ENCODE measurements around the gene LTB4R2. TPM values are rescaled to one million over a fixed set of nuclear protein-coding genes. Genes with fewer than 3 reads are reported as not detected.

The LTB4R2 gene
- total RNA-seq = 10 to 100 TPM; 18.5 to 19.6 TPM

- H3K36me3 Mint-ChIP-seq (ENCODE audit: low read depth) = peaks cover 71% of the 10 kb centered on the region
- CTCF ChIA-PET = interaction anchor here (1.1 to 9.0 kb wide), 19 partner anchors 9 to 252 kb away, joined by 3 to 144 read pairs (median 16); partner anchors contain the start of genes ADCY4, CHMP4A, DHRS1 and KHNYN
- POLR2A ChIA-PET = interaction anchor here (0.7 to 9.3 kb wide), 17 partner anchors 10 to 160 kb away, joined by 3 to 97 read pairs (median 7); partner anchors contain the start of genes CBLN3, CHMP4A, DHRS1 and IPO4
- no peak for DNase-seq
- no peaks in the 10 kb centered on the region for H3K9me3 Mint-ChIP-seq
- peak within 1 kb of the TSS; percentile 96 for H3K27ac Mint-ChIP-seq
- H3K4me3 Mint-ChIP-seq = peak within 1 kb of the TSS; percentile 87
- peaks cover 63% of the 10 kb centered on the region for H3K4me1 Mint-ChIP-seq
- no peaks in the 10 kb centered on the region for H3K27me3 Mint-ChIP-seq
Observed at GRCh38 chr14:24309538-24310264, at the start of gene LTB4R2. Gene LTB4R2 (plus strand): TSS chr14:24310140. CDS start chr14:24310665, 525 bp downstream.

DNA sequence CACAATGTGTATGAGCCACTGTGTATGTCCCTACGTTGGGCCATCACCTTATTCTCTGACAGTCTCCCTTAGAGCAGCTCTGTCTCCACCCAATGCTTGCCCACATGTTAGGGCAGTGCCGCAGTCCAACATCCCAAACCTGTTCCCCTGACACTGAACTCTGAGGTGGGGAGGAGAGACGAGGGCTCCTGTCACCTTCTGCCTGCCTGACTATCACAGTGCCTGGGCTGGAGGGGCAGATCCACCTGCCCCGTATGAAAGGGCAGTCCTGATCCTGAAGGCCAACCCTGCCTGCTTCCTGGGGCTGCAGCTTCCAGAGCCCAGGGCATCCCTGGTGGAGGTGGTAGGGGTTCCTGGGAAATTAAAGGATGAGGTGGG is 49.2 kb upstream of the LTB4R2 start:
- POLR2A ChIA-PET = interaction anchor here (0.7 kb wide), 1 partner anchor 13 kb away, joined by 3 read pairs; no protein-coding TSS in a partner anchor
- CTCF ChIA-PET = no interaction called here
- no peak overlapping the region for H3K4me3 Mint-ChIP-seq

DNA sequence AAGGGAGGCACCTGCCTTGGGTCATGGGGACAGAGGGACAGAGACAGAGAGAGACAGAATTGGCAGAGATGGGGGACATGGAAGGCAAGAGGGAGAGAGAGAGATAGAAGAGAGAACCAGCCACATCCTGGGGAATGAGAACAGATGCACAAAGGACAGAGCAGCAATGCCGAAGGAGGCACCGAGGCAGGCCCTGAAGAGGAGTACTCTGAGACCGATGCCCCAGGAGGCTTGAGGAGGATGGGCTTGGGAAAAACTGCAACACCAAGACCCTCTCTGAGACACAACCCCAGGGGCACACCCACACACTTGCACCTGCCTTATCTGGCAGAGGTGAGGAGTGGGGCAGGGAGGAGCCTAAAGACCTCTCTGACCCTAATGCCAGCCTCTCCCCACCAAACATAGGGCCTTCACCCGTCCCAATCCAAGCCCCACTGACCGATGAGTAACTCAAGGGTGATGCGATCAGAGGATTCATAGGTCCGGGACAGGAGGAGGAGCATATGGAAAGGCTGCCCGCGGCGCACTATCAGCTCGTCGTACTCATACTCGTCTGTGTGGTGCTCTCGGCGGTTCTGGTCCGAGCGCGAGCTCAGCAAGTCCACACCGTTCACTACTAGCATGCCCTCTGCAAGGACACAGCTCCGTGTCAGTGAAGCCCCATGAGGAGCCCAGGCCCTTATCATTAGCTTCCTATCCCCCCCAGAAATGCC is 48.5 kb upstream of the LTB4R2 start:
- CTCF ChIA-PET = interaction anchor here (0.7 to 1.9 kb wide), 2 partner anchors 10 to 778 kb away, joined by 3 to 6 read pairs; partner anchors contain the start of gene RABGGTA
- Mint-ChIP-seq H3K9me3 (no peaks in the 10 kb centered on the region), H3K27ac (no peak overlapping the region), H3K36me3 (ENCODE audit: low read depth) (peaks cover 8% of the 10 kb centered on the region), H3K4me1 (no peaks in the 10 kb centered on the region), H3K27me3 (no peaks in the 10 kb centered on the region), H3K4me3 (no peak overlapping the region)
- POLR2A ChIA-PET = interaction anchor here (0.7 to 2.1 kb wide), 4 partner anchors 9 to 19 kb away, joined by 3 to 6 read pairs (median 4); partner anchors contain the start of gene TINF2
- DNase-seq = no peak

More for the DNA sequence above, 49.2 kb upstream of the LTB4R2 start:
- Mint-ChIP-seq H3K27ac (no peak overlapping the region), H3K36me3 (ENCODE audit: low read depth) (peaks cover 5% of the 10 kb centered on the region), H3K4me1 (no peaks in the 10 kb centered on the region), H3K9me3 (no peaks in the 10 kb centered on the region), H3K27me3 (no peaks in the 10 kb centered on the region)
- no peak for DNase-seq

GRCh38 chr14:24261969-24262327 is 48.0 kb upstream of the LTB4R2 start:
- Mint-ChIP-seq H3K9me3 (no peaks in the 10 kb centered on the region), H3K4me3 (no peak overlapping the region), H3K4me1 (no peaks in the 10 kb centered on the region), H3K27ac (no peak overlapping the region), H3K27me3 (no peaks in the 10 kb centered on the region), H3K36me3 (ENCODE audit: low read depth) (peaks cover 11% of the 10 kb centered on the region)
- DNase-seq = no peak
- ChIA-PET CTCF (interaction anchor here (0.7 to 1.9 kb wide), 2 partner anchors 9 to 779 kb away, joined by 3 to 6 read pairs; partner anchors contain the start of gene RABGGTA), POLR2A (interaction anchor here (1.1 to 2.1 kb wide), 3 partner anchors 10 to 20 kb away, joined by 3 to 6 read pairs (median 6); partner anchors contain the start of gene TINF2)

- ChIA-PET CTCF (interaction anchor here (1.9 kb wide), 1 partner anchor 8 kb away, joined by 6 read pairs; the partner anchor contains the start of gene RABGGTA), POLR2A (interaction anchor here (0.7 to 2.1 kb wide), 4 partner anchors 9 to 21 kb away, joined by 3 to 6 read pairs (median 4); partner anchors contain the start of genes RABGGTA and TINF2)
- H3K4me3 Mint-ChIP-seq = no peak within 1 kb of the TSS
- H3K4me1 Mint-ChIP-seq = no peaks in the 10 kb centered on the region
- H3K27me3 Mint-ChIP-seq = no peaks in the 10 kb centered on the region
- H3K36me3 Mint-ChIP-seq (ENCODE audit: low read depth) = peaks cover 14% of the 10 kb centered on the region
- no peak within 1 kb of the TSS for H3K27ac Mint-ChIP-seq
- H3K9me3 Mint-ChIP-seq = no peaks in the 10 kb centered on the region
- no peak for DNase-seq
Observed at GRCh38 chr14:24262821-24263733, 46.9 kb upstream of the LTB4R2 start, which contains the start of gene TGM1. Gene TGM1 (minus strand): TSS chr14:24263177. CDS start chr14:24262352, 825 bp downstream.

DNA sequence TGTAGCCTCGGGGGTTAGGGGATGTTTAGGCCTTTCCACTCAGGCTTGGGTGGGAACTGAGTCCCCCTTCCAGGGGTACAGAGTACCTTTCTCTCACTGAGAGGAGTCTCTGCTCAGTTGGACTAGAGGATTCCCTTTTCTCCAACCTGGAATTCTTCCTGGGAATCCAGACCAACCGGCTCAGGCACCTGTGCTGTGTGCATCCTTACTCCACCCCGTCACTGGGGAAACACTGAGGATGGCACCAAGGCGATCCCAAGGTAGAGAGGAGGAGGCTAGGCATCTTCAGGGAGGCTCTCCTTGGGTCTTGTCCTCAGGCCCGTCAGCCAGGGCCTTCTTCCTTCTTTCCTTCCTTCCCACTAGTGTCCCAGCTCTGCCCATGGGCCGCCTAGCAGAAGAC is 46.1 kb upstream of the LTB4R2 start:
- Mint-ChIP-seq H3K4me1 (no peaks in the 10 kb centered on the region), H3K27me3 (no peaks in the 10 kb centered on the region), H3K4me3 (no peak overlapping the region), H3K36me3 (ENCODE audit: low read depth) (peaks cover 14% of the 10 kb centered on the region), H3K9me3 (no peaks in the 10 kb centered on the region), H3K27ac (no peak overlapping the region)
- POLR2A ChIA-PET = interaction anchor here (0.6 kb wide), 1 partner anchor 102 kb away, joined by 3 read pairs; no protein-coding TSS in a partner anchor
- CTCF ChIA-PET = no interaction called here
- DNase-seq = no peak

DNA sequence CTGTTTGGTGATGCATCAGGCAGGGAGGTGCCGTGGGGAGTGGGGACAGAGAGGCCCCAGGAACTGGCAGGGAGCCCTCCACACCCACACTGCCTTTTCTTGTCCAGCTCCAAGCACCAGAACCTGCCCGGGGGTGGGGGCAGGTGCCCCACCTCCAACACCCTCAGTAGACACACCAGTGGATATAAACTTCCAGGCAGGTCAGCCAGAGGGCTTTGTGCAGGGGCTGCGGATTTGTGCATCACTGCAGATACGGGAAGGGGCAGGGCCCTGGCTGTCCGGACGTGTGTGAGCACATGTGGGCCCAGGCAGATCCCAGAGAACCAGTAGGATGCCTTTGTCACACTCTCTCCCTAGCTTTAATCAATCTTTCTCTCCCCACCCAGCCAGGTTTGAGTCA is 45.6 kb upstream of the LTB4R2 start:
- POLR2A ChIA-PET = interaction anchor here (0.6 to 1.5 kb wide), 3 partner anchors 16 to 166 kb away, joined by 3 to 5 read pairs (median 3); partner anchors contain the start of genes CBLN3 and KHNYN
- DNase-seq = no peak
- Mint-ChIP-seq H3K27ac (peak overlapping the region; percentile 31), H3K4me1 (no peaks in the 10 kb centered on the region), H3K4me3 (no peak overlapping the region), H3K36me3 (ENCODE audit: low read depth) (peaks cover 16% of the 10 kb centered on the region), H3K27me3 (no peaks in the 10 kb centered on the region), H3K9me3 (no peaks in the 10 kb centered on the region)
- CTCF ChIA-PET = no interaction called here

GRCh38 chr14:24266344-24267244 is 43.3 kb upstream of the LTB4R2 start:
- no peaks in the 10 kb centered on the region for H3K27me3 Mint-ChIP-seq
- ChIA-PET CTCF (no interaction called here), POLR2A (interaction anchor here (1.1 to 1.7 kb wide), 2 partner anchors 20 to 152 kb away, joined by 3 to 4 read pairs; partner anchors contain the start of genes DCAF11 and NRL)
- no peak for DNase-seq
- H3K36me3 Mint-ChIP-seq (ENCODE audit: low read depth) = peaks cover 18% of the 10 kb centered on the region
- no peak overlapping the region for H3K27ac Mint-ChIP-seq
- peaks cover 14% of the 10 kb centered on the region for H3K4me1 Mint-ChIP-seq
- no peak overlapping the region for H3K4me3 Mint-ChIP-seq
- H3K9me3 Mint-ChIP-seq = no peaks in the 10 kb centered on the region

- no peaks in the 10 kb centered on the region for H3K9me3 Mint-ChIP-seq
- CTCF ChIA-PET = no interaction called here
- no peak for DNase-seq
- POLR2A ChIA-PET = interaction anchor here (1.1 to 4.8 kb wide), 2 partner anchors 20 to 153 kb away, joined by 3 to 48 read pairs; partner anchors contain the start of genes DCAF11 and NRL
- H3K4me3 Mint-ChIP-seq = no peak overlapping the region
- H3K4me1 Mint-ChIP-seq = peaks cover 23% of the 10 kb centered on the region
- peaks cover 18% of the 10 kb centered on the region for H3K36me3 Mint-ChIP-seq (ENCODE audit: low read depth)
- no peak overlapping the region for H3K27ac Mint-ChIP-seq
- H3K27me3 Mint-ChIP-seq = no peaks in the 10 kb centered on the region
Observed at GRCh38 chr14:24267516-24267915, 42.4 kb upstream of the LTB4R2 start.

DNA sequence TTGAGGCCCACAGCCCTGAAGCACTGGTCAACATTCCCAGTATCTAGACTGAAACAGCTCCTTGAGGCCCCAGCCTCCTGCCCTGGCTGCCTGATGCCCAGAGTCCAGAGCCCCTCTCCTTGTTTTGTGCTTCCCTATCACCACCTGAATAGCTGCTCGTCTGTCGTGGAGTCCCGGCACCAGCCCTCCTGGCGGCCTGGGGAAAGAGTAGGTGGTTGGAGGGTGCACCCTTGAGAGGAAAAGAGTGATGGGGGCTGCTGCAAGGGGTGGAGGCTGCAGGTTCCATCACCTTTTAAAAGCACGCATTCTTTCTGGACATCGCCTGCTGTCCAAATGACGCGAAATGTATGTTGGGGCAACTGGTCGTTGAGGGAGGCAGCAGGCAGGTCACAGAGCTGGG is 41.7 kb upstream of the LTB4R2 start:
- no peak for DNase-seq
- no peaks in the 10 kb centered on the region for H3K9me3 Mint-ChIP-seq
- no peak overlapping the region for H3K4me3 Mint-ChIP-seq
- H3K4me1 Mint-ChIP-seq = peaks cover 28% of the 10 kb centered on the region
- ChIA-PET POLR2A (interaction anchor here (4.8 kb wide), 1 partner anchor 21 kb away, joined by 48 read pairs; no protein-coding TSS in a partner anchor), CTCF (interaction anchor here (6.1 kb wide), 1 partner anchor 20 kb away, joined by 90 read pairs; no protein-coding TSS in a partner anchor)
- no peak overlapping the region for H3K27ac Mint-ChIP-seq
- peaks cover 18% of the 10 kb centered on the region for H3K36me3 Mint-ChIP-seq (ENCODE audit: low read depth)
- no peaks in the 10 kb centered on the region for H3K27me3 Mint-ChIP-seq

DNA sequence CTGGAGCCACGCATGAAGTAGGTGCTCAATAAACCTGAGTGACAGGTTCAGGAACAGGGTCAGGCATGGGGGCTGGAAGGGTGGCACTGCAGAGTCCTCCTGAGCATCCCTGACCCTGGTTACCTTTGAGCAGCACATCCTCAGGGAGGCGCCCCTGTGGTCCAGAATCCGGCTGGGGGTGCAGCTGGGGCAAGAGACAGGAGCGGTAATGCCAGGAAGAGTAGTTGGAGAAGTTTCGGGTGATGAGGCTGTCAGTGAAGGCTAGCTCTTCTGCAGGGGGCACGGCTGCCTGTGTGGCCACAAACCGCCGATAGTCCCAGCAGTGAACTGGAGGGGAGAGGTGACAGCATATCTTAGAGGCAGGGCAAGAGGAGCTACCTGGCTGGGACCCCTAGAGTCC is 40.6 kb upstream of the LTB4R2 start:
- no peak for DNase-seq
- peaks cover 18% of the 10 kb centered on the region for H3K36me3 Mint-ChIP-seq (ENCODE audit: low read depth)
- CTCF ChIA-PET = interaction anchor here (1.0 to 6.1 kb wide), 4 partner anchors 12 to 173 kb away, joined by 3 to 90 read pairs (median 22); partner anchors contain the start of genes DHRS1, NOP9 and SDR39U1
- H3K27ac Mint-ChIP-seq = no peak overlapping the region
- POLR2A ChIA-PET = interaction anchor here (0.9 to 5.8 kb wide), 7 partner anchors 19 to 168 kb away, joined by 3 to 80 read pairs (median 25); partner anchors contain the start of genes DHRS1, NOP9 and TINF2
- peaks cover 40% of the 10 kb centered on the region for H3K4me1 Mint-ChIP-seq
- peak overlapping the region; percentile 1 for H3K4me3 Mint-ChIP-seq
- H3K9me3 Mint-ChIP-seq = no peaks in the 10 kb centered on the region
- no peaks in the 10 kb centered on the region for H3K27me3 Mint-ChIP-seq
